GM12873 (cell line): ENCODE measurements around the gene TNFSF13.
A peak's percentile ranks its signal among the peaks of the same experiment; 100 is the strongest.

Source experiments
- CTCF ChIP-seq: IDR thresholded peaks from 2 replicates; pipeline ENCODE4 v1.5.1; 2012; ENCODE audit warnings: low read depth, mild to moderate bottlenecking, moderate library complexity, low read length, control low read depth; ENCODE audit not compliant: insufficient read depth; ENCODE audit errors: missing control alignments

TNFSF13 gene

GRCh38 chr17:7553356-7553755 lies 5.2 kb upstream of the TNFSF13 start:
- TF ChIP-seq CTCF: no peak

GRCh38 chr17:7555320-7555948 lies 3.1 kb upstream of the TNFSF13 start:
- TF ChIP-seq CTCF: peak; percentile 30

- TF ChIP-seq CTCF: no peak
Measured at GRCh38 chr17:7556627-7557026, 1.9 kb upstream of the TNFSF13 start.

GRCh38 chr17:7557147-7557764 lies 1.3 kb upstream of the TNFSF13 start:
- TF ChIP-seq CTCF: no peak

- no peak for TF ChIP-seq CTCF
Measured at GRCh38 chr17:7557775-7558543, 591 bp upstream of the TNFSF13 start.

- no peak for TF ChIP-seq CTCF
Measured at GRCh38 chr17:7559320-7560171, 996 bp downstream of the TNFSF13 start.
